Measurements from ENCODE around the gene TEX29.

Gene TEX29

DNA sequence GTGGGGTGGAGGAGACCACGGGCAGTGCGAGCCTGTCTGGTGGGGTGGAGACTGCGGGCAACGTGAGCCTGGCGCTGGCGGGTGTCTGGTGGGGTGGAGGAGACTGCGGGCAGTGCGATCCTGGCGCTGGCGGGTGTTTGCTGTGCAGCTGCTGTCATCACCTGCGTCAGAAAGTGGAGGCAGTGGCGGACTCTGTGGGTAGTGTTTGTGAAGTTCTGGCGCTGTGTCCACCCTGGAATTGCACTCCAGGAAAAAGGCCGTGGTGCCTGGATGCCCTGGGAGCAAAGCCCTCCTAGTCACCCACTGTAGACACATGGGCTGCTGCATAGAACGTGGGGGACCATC, 6.2 kb downstream of the TEX29 start:
- H3K9me3 ChIP-seq (ENCODE audit: low read depth, low read length), result no peaks in the 10 kb centered on the region
- TF ChIP-seq POLR2AphosphoS5 (IDR thresholded peaks at IDR 0.05; ENCODE audit: borderline replicate concordance, low read depth, low read length), result no peak
- TF ChIP-seq EZH2 (IDR thresholded peaks at IDR 0.05), result no peak
- TF ChIP-seq FOXP2 (optimal IDR thresholded peaks at IDR 0.05; ENCODE audit: control extremely low read depth, extremely low read length, insufficient read depth), result no peak
- H3K9ac ChIP-seq (ENCODE audit: insufficient read length), result no peak overlapping the region
- DNase-seq (ENCODE audit: low read depth, low spot score), result no peak
- H3K36me3 ChIP-seq (ENCODE audit: insufficient read depth, low read length), result no peaks in the 10 kb centered on the region
- H3K4me3 ChIP-seq, result no peak overlapping the region
- no peak overlapping the region for H3K27ac ChIP-seq

GRCh38 chr13:111326981-111327642, 6.7 kb downstream of the TEX29 start:
- Histone ChIP-seq H3K9me3 (ENCODE audit: low read depth, low read length) (no peaks in the 10 kb centered on the region), H3K36me3 (ENCODE audit: insufficient read depth, low read length) (no peaks in the 10 kb centered on the region), H3K27ac (no peak overlapping the region), H3K9ac (ENCODE audit: insufficient read length) (no peak overlapping the region), H3K4me3 (no peak overlapping the region)
- TF ChIP-seq EZH2 (IDR thresholded peaks at IDR 0.05) (no peak), POLR2AphosphoS5 (IDR thresholded peaks at IDR 0.05; ENCODE audit: borderline replicate concordance, low read depth, low read length) (no peak), FOXP2 (optimal IDR thresholded peaks at IDR 0.05; ENCODE audit: control extremely low read depth, extremely low read length, insufficient read depth) (no peak)
- no peak for DNase-seq (ENCODE audit: low read depth, low spot score)

- Histone ChIP-seq H3K9ac (ENCODE audit: insufficient read length) (no peak overlapping the region), H3K9me3 (ENCODE audit: low read depth, low read length) (no peaks in the 10 kb centered on the region), H3K27ac (no peak overlapping the region), H3K4me3 (no peak overlapping the region), H3K36me3 (ENCODE audit: insufficient read depth, low read length) (no peaks in the 10 kb centered on the region)
- no peak for DNase-seq (ENCODE audit: low read depth, low spot score)
- no peak for TF ChIP-seq POLR2AphosphoS5 (IDR thresholded peaks at IDR 0.05; ENCODE audit: borderline replicate concordance, low read depth, low read length)
- no peak for TF ChIP-seq FOXP2 (optimal IDR thresholded peaks at IDR 0.05; ENCODE audit: control extremely low read depth, extremely low read length, insufficient read depth)
- TF ChIP-seq EZH2 (IDR thresholded peaks at IDR 0.05), result no peak
Measured at GRCh38 chr13:111327730-111328573, 7.5 kb downstream of the TEX29 start.

- H3K9ac ChIP-seq (ENCODE audit: insufficient read length), result no peak overlapping the region
- TF ChIP-seq POLR2AphosphoS5 (IDR thresholded peaks at IDR 0.05; ENCODE audit: borderline replicate concordance, low read depth, low read length) (no peak), FOXP2 (optimal IDR thresholded peaks at IDR 0.05; ENCODE audit: control extremely low read depth, extremely low read length, insufficient read depth) (no peak), EZH2 (IDR thresholded peaks at IDR 0.05) (no peak)
Measured at GRCh38 chr13:111328574-111329410, 8.3 kb downstream of the TEX29 start.

DNA sequence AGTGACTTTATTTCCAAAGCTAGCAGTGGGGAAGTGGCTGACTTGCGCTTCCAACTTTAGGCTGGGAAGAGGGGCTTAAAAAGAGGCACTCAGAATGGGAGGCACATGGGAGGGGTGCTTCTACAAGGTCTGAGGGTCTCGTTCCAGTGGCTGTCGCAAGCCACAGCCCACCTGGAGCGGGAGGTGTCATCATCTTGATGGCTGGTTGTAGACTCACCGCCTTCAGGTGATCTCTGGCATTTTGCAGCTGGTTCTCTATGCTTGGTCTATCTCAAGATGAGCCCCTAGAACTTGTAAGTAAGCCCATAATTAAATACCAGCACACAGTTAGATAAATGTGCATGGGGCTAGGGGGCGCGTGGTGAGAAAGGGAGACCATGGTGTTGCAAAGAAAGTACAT, 9.2 kb downstream of the TEX29 start:
- TF ChIP-seq FOXP2 (optimal IDR thresholded peaks at IDR 0.05; ENCODE audit: control extremely low read depth, extremely low read length, insufficient read depth) (no peak), POLR2AphosphoS5 (IDR thresholded peaks at IDR 0.05; ENCODE audit: borderline replicate concordance, low read depth, low read length) (no peak), EZH2 (IDR thresholded peaks at IDR 0.05) (no peak)
- no peaks in the 10 kb centered on the region for H3K36me3 ChIP-seq (ENCODE audit: insufficient read depth, low read length)

More at GRCh38 chr13:111328574-111329410, 8.3 kb downstream of the TEX29 start:
- Histone ChIP-seq H3K9me3 (ENCODE audit: low read depth, low read length) (no peaks in the 10 kb centered on the region), H3K36me3 (ENCODE audit: insufficient read depth, low read length) (no peaks in the 10 kb centered on the region), H3K4me3 (no peak overlapping the region), H3K27ac (no peak overlapping the region)
- no peak for DNase-seq (ENCODE audit: low read depth, low spot score)

GRCh38 chr13:111330066-111330610, 9.7 kb downstream of the TEX29 start:
- no peaks in the 10 kb centered on the region for H3K9me3 ChIP-seq (ENCODE audit: low read depth, low read length)
- TF ChIP-seq POLR2AphosphoS5 (IDR thresholded peaks at IDR 0.05; ENCODE audit: borderline replicate concordance, low read depth, low read length) (no peak), EZH2 (IDR thresholded peaks at IDR 0.05) (no peak), FOXP2 (optimal IDR thresholded peaks at IDR 0.05; ENCODE audit: control extremely low read depth, extremely low read length, insufficient read depth) (no peak)
- H3K4me3 ChIP-seq, result no peak overlapping the region
- no peak overlapping the region for H3K9ac ChIP-seq (ENCODE audit: insufficient read length)
- H3K27ac ChIP-seq, result no peak overlapping the region
- H3K36me3 ChIP-seq (ENCODE audit: insufficient read depth, low read length), result no peaks in the 10 kb centered on the region
- DNase-seq (ENCODE audit: low read depth, low spot score), result no peak

More for the DNA sequence above, 9.2 kb downstream of the TEX29 start:
- Histone ChIP-seq H3K9me3 (ENCODE audit: low read depth, low read length) (no peaks in the 10 kb centered on the region), H3K4me3 (no peak overlapping the region), H3K9ac (ENCODE audit: insufficient read length) (no peak overlapping the region), H3K27ac (no peak overlapping the region)
- DNase-seq (ENCODE audit: low read depth, low spot score), result no peak

- H3K9me3 ChIP-seq (ENCODE audit: low read depth, low read length), result no peaks in the 10 kb centered on the region
- no peak overlapping the region for H3K27ac ChIP-seq
- no peak for DNase-seq (ENCODE audit: low read depth, low spot score)
- no peak overlapping the region for H3K9ac ChIP-seq (ENCODE audit: insufficient read length)
- H3K4me3 ChIP-seq, result no peak overlapping the region
- TF ChIP-seq FOXP2 (optimal IDR thresholded peaks at IDR 0.05; ENCODE audit: control extremely low read depth, extremely low read length, insufficient read depth) (no peak), POLR2AphosphoS5 (IDR thresholded peaks at IDR 0.05; ENCODE audit: borderline replicate concordance, low read depth, low read length) (no peak)
- no peaks in the 10 kb centered on the region for H3K36me3 ChIP-seq (ENCODE audit: insufficient read depth, low read length)
Measured at GRCh38 chr13:111335298-111335697, 14.9 kb downstream of the TEX29 start.

GRCh38 chr13:111336666-111337065, 16.2 kb downstream of the TEX29 start:
- DNase-seq (ENCODE audit: low read depth, low spot score), result no peak
- Histone ChIP-seq H3K9ac (ENCODE audit: insufficient read length) (no peak overlapping the region), H3K4me3 (no peak overlapping the region), H3K27ac (no peak overlapping the region), H3K9me3 (ENCODE audit: low read depth, low read length) (no peaks in the 10 kb centered on the region), H3K36me3 (ENCODE audit: insufficient read depth, low read length) (no peaks in the 10 kb centered on the region)
- no peak for TF ChIP-seq EZH2 (IDR thresholded peaks at IDR 0.05)
- no peak for TF ChIP-seq POLR2AphosphoS5 (IDR thresholded peaks at IDR 0.05; ENCODE audit: borderline replicate concordance, low read depth, low read length)
- TF ChIP-seq FOXP2 (optimal IDR thresholded peaks at IDR 0.05; ENCODE audit: control extremely low read depth, extremely low read length, insufficient read depth), result no peak

Measured in SK-N-MC (cell line).